ENCODE measurements around the gene NLGN1. TPM values are rescaled to one million over a fixed set of nuclear protein-coding genes. Genes with fewer than 3 reads are reported as not detected.

NLGN1 gene
- total RNA-seq, 1 experiment from 2014 or later: not detected

DNA sequence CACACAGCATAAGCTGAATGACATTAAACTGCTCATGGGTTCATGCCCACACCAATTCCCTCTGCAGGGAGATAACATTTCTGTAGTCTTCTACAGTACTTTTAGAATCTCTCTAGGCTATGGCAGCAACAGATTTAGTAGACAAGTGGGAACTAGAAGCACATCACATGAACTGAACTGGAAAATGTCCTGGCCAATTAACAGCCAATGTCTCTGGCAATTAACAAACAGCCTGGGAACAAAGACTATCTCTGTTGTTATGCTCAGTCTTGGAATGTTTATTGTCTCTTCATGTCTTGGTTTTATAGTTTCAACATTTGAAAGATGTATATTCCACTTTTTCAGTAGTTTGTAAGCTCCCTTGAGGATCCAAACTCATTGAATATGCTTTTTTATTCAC is 938.4 kb downstream of the NLGN1 start:
- ChIA-PET CTCF (no interaction called here), POLR2A (interaction anchor here (0.5 kb wide), 1 partner anchor 26 kb away, joined by 3 read pairs; no protein-coding TSS in a partner anchor), RAD21 (ENCODE audit: low non-redundant PET in 1 of 2, low total read pairs in 2 of 2, uncharacterized antibody in 2 of 2, unreplicated experiment in 2 of 2) (no interaction called here)
- no peak overlapping the region for H3K4me2 ChIP-seq (ENCODE audit: low read length)
- no peak overlapping the region for H3K27ac ChIP-seq (ENCODE audit: low read depth, low read length)
- no peaks in the 10 kb centered on the region for H3K79me2 ChIP-seq (ENCODE audit: insufficient read depth, low read length)
- H3K4me1 ChIP-seq (ENCODE audit: control insufficient read depth in 1 of 2, insufficient read depth in 2 of 2, low read length in 2 of 2): no peaks in the 10 kb centered on the region
- no TSS peak for BruUV-seq (replicated peaks)
- H3K9me2 ChIP-seq (ENCODE audit: insufficient read depth): no peaks in the 10 kb centered on the region
- no peaks in the 10 kb centered on the region for H3K9me3 ChIP-seq (ENCODE audit: control insufficient read depth in 1 of 2, insufficient read depth in 1 of 2, low read depth in 1 of 2, low read length in 2 of 2)
- no peak for ATAC-seq
- no peaks in the 10 kb centered on the region for H3K27me3 ChIP-seq (ENCODE audit: insufficient read depth, low read length)
- intact Hi-C loops (cut with micrococcal nuclease): no loop called here
- H3K9ac ChIP-seq (ENCODE audit: low read length): no peak overlapping the region
- DNase-seq (ENCODE audit: low read depth, low spot score): no peak
- TF ChIP-seq EGR1 (IDR thresholded peaks at IDR 0.05; ENCODE audit: low read depth) (no peak), FOSL1 (IDR thresholded peaks at IDR 0.05; ENCODE audit: low read depth) (no peak), RAD21 (IDR thresholded peaks at IDR 0.05; ENCODE audit: low read depth) (no peak), POLR2A (IDR thresholded peaks at IDR 0.05; ENCODE audit: borderline replicate concordance, extremely low read depth, insufficient read depth, insufficient read length) (no peak), SP1 (IDR thresholded peaks at IDR 0.05; ENCODE audit: low read depth) (no peak), TCF7L2 (IDR thresholded peaks at IDR 0.05; ENCODE audit: borderline replicate concordance, extremely low read depth, insufficient read depth, insufficient read length) (no peak), EZH2phosphoT487 (IDR thresholded peaks at IDR 0.05; ENCODE audit: borderline replicate concordance) (no peak), ELF1 (IDR thresholded peaks at IDR 0.05; ENCODE audit: borderline replicate concordance, low read depth) (no peak), ZFX (IDR thresholded peaks at IDR 0.05) (no peak)
- TF ChIP-seq, protein P1, sequence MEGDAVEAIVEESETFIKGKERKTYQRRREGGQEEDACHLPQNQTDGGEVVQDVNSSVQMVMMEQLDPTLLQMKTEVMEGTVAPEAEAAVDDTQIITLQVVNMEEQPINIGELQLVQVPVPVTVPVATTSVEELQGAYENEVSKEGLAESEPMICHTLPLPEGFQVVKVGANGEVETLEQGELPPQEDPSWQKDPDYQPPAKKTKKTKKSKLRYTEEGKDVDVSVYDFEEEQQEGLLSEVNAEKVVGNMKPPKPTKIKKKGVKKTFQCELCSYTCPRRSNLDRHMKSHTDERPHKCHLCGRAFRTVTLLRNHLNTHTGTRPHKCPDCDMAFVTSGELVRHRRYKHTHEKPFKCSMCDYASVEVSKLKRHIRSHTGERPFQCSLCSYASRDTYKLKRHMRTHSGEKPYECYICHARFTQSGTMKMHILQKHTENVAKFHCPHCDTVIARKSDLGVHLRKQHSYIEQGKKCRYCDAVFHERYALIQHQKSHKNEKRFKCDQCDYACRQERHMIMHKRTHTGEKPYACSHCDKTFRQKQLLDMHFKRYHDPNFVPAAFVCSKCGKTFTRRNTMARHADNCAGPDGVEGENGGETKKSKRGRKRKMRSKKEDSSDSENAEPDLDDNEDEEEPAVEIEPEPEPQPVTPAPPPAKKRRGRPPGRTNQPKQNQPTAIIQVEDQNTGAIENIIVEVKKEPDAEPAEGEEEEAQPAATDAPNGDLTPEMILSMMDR (IDR thresholded peaks at IDR 0.05 in 2 of 3, conservative IDR thresholded peaks at IDR 0.05 in 1 of 3; ENCODE audit: borderline replicate concordance in 1 of 3, insufficient read depth in 1 of 3, low read depth in 2 of 3, low read length in 2 of 3): no peak
- H2AFZ ChIP-seq (ENCODE audit: low read depth, low read length, poor library complexity, severe bottlenecking): no peak overlapping the region
- no peaks in the 10 kb centered on the region for H3K36me3 ChIP-seq (ENCODE audit: control insufficient read depth in 1 of 2, insufficient read depth in 2 of 2, low read length in 2 of 2)
- no peak overlapping the region for H3K4me3 ChIP-seq (replicated peaks in 1 of 2; ENCODE audit: low read depth in 1 of 2, low read length in 2 of 2)
- no peaks in the 10 kb centered on the region for H4K20me1 ChIP-seq (ENCODE audit: insufficient read depth)
